ENCODE measurements around the gene BTBD16. TPM values are rescaled to one million over a fixed set of nuclear protein-coding genes. Genes with fewer than 3 reads are reported as not detected.

The BTBD16 gene
- total and polyA plus RNA-seq, 2 of the 13 experiments (the other 11 are each of a cell fraction or from before 2014, with no cell fraction given): 5.0 to 11.9 TPM

GRCh38 chr10:122344741-122345258, 73.7 kb downstream of the BTBD16 start (continued):
- TF ChIP-seq USF2 (IDR thresholded peaks at IDR 0.05; ENCODE audit: low read depth, low read length) (peak; percentile 66), USF2 (CRISPR knock-in tag; IDR thresholded peaks at IDR 0.05; ENCODE audit: borderline replicate concordance) (peak; percentile 73; the same call in 1 of the 2 replicates), ZIK1 (CRISPR knock-in tag; IDR thresholded peaks at IDR 0.05; ENCODE audit: borderline replicate concordance, low read depth) (no peak), ZBTB7B (CRISPR knock-in tag; IDR thresholded peaks at IDR 0.05) (0 out of 2 replicates have a peak, but pooled peaks have one; percentile 16), HDAC2 (CRISPR knock-in tag; IDR thresholded peaks at IDR 0.05) (peak; percentile 71), WIZ (CRISPR knock-in tag; IDR thresholded peaks at IDR 0.05) (no peak), ZNF605 (CRISPR knock-in tag; IDR thresholded peaks at IDR 0.05) (peak; percentile 71), ZFP82 (CRISPR knock-in tag; IDR thresholded peaks at IDR 0.05; ENCODE audit: borderline replicate concordance) (no peak), DBP (CRISPR knock-in tag; IDR thresholded peaks at IDR 0.05; ENCODE audit: not compliant biosample characterization) (no peak), BCL3 (CRISPR knock-in tag; IDR thresholded peaks at IDR 0.05) (0 out of 2 replicates have a peak, but pooled peaks have one; percentile 52), HMG20B (CRISPR knock-in tag; conservative IDR thresholded peaks at IDR 0.05) (0 out of 2 replicates have a peak, but pooled peaks have one; percentile 20), ZNF598 (CRISPR knock-in tag; IDR thresholded peaks at IDR 0.05; ENCODE audit: borderline replicate concordance) (0 out of 2 replicates have a peak, but pooled peaks have one; percentile 60), ZNF501 (CRISPR knock-in tag; IDR thresholded peaks at IDR 0.05) (peak; percentile 68; the same call in 1 of the 2 replicates), ZFAT (CRISPR knock-in tag; conservative IDR thresholded peaks at IDR 0.05) (no peak), YEATS2 (CRISPR knock-in tag; IDR thresholded peaks at IDR 0.05; ENCODE audit: borderline replicate concordance) (peak; percentile 60; the same call in 1 of the 2 replicates), ZNF232 (CRISPR knock-in tag; IDR thresholded peaks at IDR 0.05; ENCODE audit: borderline replicate concordance) (0 out of 2 replicates have a peak, but pooled peaks have one; percentile 33), SOX5 (CRISPR knock-in tag; IDR thresholded peaks at IDR 0.05; ENCODE audit: borderline replicate concordance) (peak; percentile 75; the same call in 1 of the 2 replicates), PCBP1 (IDR thresholded peaks at IDR 0.05; ENCODE audit: borderline replicate concordance, low read depth, low read length) (no peak), IRF2 (CRISPR knock-in tag; IDR thresholded peaks at IDR 0.05) (peak; percentile 46; the same call in 1 of the 2 replicates), MEF2D (CRISPR knock-in tag; IDR thresholded peaks at IDR 0.05) (0 out of 2 replicates have a peak, but pooled peaks have one; percentile 43), TBP (CRISPR knock-in tag; IDR thresholded peaks at IDR 0.05) (no peak), NCOR1 (IDR thresholded peaks at IDR 0.05; ENCODE audit: borderline replicate concordance, low read length) (peak; percentile 76; the same call in 1 of the 2 replicates), GATA4 (IDR thresholded peaks at IDR 0.05; ENCODE audit: borderline replicate concordance, low read depth) (no peak), XRCC5 (optimal IDR thresholded peaks at IDR 0.05; ENCODE audit: low read length) (peak; percentile 60), NR2F6 (IDR thresholded peaks at IDR 0.05) (peak; percentile 78), NR2F6 (CRISPR knock-in tag; IDR thresholded peaks at IDR 0.05) (peak; percentile 83), ZNF709 (CRISPR knock-in tag; IDR thresholded peaks at IDR 0.05) (no peak), HNF4A (CRISPR knock-in tag; IDR thresholded peaks at IDR 0.05) (peak; percentile 95)

Data from HepG2 (cell line).